GM21723 (cell line): ENCODE results near the gene OR4X1.
"Not testable (repeated sequence)": the region's sequence is repeated elsewhere in the genome, so short reads cannot be mapped to it uniquely, and the experiment has no call there.

ENCODE experiments used
- ATAC-seq: cut with Tn5 transposase; IDR thresholded peaks from one replicate; pipeline ENCODE4 v1.9.1; 2021; ENCODE audit warnings: mild to moderate bottlenecking, moderate library complexity; ENCODE audit not compliant: unreplicated experiment

OR4X1 gene, protein sequence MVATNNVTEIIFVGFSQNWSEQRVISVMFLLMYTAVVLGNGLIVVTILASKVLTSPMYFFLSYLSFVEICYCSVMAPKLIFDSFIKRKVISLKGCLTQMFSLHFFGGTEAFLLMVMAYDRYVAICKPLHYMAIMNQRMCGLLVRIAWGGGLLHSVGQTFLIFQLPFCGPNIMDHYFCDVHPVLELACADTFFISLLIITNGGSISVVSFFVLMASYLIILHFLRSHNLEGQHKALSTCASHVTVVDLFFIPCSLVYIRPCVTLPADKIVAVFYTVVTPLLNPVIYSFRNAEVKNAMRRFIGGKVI

DNA sequence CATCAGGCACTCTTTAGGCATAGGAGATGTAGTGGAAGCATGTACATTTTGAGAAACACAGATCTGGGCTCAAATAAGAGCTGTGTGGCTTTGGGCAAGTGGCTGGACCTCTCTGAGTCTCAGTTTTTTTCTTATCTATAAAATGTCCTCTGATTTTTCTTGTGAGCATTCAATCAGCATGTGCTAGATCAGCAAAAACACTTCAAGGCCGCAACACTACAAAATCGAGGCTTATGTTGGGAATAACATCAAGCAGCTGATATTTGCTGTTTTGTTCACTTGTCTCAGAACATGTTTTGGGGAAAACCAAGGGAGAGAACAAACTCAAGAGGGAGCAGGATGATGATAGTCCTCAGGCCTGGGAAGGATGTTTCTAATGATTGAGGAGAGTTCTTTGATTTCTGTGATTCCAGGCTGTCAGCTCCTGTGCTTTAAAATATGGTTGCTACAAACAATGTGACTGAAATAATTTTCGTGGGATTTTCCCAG is at the start of gene OR4X1:
TSS of gene OR4X1 (plus strand) at position 439 of the 489 bp plus-strand sequence. CDS start at position 439, 0 bp downstream.
- no peak for ATAC-seq

DNA sequence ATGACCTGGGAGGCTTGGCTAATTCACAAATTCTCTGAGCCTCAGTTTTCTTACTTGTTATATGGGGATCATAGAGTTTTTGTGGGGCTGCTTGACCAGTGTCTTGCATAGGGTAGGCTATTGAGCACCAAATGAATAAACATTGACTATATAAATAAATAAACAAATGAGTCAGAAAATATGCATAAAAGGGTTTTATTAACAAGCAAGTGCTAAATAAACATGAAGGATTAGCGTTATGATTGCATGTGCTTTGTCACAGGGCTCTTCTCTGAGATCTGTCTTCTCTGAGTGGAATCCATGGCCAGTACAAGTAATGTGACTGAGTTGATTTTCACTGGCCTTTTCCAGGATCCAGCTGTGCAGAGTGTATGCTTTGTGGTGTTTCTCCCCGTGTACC is 47.2 kb upstream of the OR4X1 start, which contains the start of gene OR4B1:
TSS of gene OR4B1 (plus strand) at position 301 of the 400 bp plus-strand sequence. CDS start at position 301, 0 bp downstream.
- ATAC-seq = no peak

DNA sequence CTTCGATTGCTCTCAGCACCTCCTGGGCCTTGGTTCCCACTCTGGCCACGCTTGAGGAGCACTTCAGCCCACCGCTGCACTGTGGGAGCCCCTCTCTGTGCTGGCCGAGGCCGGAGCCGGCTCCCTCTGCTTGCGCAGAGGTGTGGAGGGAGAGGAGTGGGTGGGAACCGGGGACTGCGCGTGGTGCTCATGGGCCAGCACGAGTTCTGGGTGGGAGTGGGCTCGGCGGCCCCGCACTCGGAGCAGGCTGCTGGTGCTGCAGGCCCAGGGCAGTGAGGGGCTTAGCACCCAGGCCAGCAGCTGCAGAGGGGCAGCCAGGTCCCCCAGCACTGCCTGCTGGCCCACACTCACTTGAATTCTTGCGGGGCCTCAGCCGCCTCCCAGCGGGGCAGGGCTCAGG is 34.9 kb upstream of the OR4X1 start:
- ATAC-seq = no peak

DNA sequence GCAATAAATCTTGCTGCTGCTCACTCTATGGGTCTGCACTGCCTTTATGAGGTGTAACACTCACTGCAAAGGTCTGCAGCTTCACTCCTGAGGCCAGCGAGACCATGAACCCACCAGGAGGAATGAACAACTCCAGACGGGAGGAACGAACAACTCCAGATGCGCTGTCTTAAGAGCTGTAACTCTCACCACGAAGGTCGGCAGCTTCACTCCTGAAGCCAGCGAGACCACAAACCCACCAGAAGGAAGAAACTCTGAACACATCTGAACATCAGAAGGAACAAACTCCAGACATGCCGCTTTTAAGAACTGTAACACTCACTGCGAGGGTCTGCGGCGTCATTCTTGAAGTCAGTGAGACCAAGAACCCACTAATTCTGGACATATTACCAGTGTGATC is 33.6 kb upstream of the OR4X1 start:
- not testable (repeated sequence) for ATAC-seq

DNA sequence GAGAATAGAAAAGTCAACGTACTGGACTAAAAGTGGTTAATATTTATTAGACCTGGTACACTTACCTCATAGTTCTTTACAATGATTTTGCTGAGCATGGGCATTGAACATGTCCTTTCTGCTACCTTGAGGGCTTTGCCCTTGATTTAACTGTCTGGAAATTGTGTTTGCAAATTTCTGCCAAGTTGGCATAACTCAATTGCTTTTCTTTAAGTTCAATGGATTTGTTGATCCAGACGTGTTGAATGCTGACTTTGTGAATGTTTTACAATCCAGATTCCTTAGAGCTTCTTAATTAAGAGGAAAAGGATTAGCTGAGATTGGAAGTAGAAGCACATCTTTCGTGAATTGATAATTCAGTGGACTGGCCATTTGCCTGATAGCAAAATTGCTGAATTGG is 25.9 kb upstream of the OR4X1 start:
- no peak for ATAC-seq

DNA sequence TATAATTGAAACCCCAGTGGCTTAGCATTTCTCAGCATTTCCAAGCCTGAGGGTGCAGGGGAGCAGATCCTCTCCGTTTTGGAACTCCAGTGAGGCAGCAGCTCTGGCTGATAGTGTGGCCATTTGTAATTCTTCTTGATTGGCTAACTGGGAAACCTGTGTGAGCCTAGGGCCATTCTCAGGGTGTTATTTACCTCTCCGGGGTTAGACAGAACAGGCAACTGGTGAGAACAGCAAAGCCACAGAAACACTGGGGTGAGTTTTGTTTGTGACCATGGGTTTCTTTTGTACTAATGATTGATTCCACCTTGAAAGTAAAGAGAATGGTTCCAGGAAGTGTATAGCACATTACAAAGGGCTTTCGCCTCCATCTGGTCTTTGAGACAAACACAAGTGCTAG is 21.2 kb upstream of the OR4X1 start:
- ATAC-seq = no peak

DNA sequence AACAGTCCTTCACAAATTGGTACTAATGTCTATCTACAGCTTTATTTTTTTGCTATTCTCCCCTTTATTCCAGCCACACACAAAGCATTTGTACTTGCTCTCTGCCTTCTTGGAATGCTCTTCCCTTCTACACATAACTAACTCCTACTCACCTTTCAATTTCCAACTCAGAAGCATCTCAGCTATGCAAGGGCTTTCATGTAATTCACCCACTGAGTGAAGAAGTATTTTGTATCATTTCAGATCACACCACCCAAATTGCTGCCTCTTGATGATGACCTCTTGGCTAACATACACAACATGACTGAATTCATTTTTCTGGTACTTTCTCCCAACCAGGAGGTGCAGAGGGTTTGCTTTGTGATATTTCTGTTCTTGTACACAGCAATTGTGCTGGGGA is 18.9 kb upstream of the OR4X1 start, which contains the start of gene OR4X2:
TSS of gene OR4X2 (plus strand) at position 301 of the 400 bp plus-strand sequence. CDS start at position 301, 0 bp downstream.
- ATAC-seq = no peak

DNA sequence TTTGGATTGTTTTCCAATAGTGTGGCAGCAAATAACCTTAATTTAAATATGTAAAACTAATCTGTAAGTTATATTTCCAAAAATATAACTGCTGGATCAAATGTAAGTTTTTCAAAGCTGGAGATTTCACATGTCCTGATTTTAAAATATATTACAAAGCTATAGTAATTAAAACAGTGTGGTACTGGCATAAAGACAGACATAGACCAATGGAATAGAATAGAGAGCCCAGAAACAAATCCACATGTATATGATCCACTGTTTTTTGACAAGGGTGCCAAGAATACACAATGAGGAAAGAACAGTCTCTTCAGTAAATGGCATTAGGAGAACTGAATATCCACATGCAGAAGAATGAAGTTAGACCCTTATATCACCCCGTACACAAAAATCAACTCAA is 14.8 kb upstream of the OR4X1 start:
- no peak for ATAC-seq

DNA sequence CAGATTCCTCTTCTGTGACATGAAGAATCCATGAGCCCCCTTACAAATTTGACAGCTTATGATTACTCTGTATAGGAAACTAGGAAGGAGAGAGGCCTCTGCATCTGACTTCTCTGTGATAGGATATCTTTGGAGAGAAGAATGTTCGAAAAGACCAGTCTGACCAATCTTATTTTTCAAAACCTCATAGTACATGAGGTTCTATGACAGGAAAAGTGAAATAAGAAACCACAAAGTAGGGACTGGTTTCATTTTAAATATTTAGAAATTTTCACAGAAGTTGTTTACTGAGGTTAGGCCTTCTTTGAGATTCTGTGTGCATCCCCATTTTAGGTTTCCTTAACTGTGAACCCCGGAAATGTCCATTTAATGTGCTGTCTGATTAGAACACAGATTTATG is 2.1 kb upstream of the OR4X1 start:
- no peak for ATAC-seq

DNA sequence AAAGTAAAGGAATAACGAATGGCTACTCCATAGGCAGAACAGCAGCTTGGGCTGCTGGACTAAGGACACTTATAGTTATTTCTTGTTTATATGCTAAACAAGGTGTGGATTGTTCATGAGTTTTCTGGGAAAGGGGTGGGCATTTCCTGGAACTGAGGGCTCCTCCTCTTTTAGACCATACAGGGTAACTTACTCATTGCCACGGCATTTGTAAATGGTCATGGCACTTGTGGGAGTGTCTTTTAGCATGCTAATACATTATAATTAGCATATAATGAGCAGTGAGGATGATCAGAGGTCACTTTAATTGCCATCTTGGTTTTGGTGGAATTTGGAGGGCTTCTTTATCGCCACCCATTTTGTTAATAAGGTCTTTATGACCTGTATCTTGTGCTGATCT is 7.0 kb downstream of the OR4X1 start:
- ATAC-seq = no peak

DNA sequence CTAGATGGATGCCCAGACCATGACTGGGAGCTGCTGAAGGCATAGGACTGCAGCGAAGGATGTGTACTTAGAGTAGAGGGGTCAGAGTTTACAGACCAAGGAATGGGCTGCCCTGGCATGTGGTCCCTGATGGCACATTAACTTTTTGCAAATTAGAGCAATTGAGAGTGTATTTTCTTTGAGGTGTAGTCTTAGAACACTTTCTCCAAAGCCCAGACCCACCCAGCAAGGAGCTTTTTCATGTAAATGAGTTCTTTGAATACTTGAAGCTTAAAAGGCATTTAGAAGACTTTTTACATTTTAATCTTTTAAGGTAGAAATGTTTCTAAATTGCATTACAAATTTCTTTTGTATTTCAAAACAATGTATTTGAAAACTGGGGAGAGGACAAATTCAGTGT is 8.9 kb downstream of the OR4X1 start:
- no peak for ATAC-seq

DNA sequence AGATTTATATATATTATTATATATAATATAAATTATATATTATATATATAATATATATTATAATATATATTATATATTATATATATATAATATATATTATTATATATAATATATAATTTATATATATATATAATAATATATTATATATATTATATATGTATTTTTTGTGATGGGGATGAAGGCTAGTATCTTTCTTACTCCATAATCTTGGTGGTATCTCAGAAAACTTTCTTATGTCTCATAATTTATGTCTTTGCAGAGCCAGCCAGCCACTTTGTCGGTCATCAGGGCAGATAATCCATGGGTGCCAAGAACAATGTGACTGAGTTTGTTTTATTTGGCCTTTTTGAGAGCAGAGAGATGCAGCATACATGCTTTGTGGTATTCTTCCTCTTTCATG is 42.3 kb downstream of the OR4X1 start, which contains the start of gene OR4S1:
TSS of gene OR4S1 (plus strand) at position 301 of the 400 bp plus-strand sequence. CDS start at position 301, 0 bp downstream.
- ATAC-seq = no peak

DNA sequence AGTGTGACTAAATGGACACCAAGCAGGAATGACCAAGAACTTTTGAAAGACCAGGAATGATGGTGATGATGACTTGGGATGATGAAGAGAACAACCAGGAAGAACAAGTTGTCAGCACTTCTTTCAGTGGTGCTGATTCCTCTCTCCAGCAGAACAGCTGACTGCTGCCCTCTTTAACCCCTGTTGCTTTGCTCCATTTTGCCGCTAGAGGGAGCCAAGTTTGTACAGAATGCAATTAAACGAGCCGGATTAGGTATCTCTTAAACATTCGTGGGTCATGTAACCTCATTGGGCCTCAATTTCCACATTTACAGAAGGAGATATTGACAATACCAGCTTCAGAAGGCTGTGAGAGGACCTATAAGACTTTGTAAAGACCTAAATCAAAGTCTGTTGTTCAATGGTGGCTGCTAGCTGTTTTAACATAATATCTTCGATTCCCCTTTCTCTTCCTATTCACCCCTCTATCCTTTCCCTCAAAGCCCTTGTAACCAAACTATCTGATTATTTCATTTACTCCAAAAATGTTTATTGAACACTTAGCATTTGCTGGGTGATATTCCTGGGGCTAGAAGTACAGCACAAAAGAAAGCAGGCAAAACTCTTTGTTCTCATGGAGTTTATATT is 44.2 kb downstream of the OR4X1 start:
- ATAC-seq = peak; percentile 89

DNA sequence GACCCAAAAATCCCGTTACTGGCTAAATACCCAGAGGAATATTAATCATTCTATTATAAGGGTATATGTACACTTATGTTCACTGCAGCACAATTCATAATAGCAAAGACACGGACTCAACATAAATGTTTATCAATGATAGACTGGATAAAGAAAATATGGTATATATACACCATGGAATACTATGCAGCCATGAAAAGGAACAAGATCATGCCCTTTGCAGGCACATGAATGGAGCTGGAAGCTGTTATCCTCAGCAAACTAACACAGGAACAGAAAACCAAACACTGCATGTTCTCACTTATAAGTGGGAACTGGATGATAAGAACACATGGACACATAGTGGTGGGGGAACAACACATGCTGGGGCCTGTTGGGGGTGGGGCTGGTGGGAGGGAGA is 49.9 kb downstream of the OR4X1 start:
- not testable (repeated sequence) for ATAC-seq
